WTC11 (cell line): Measurements from ENCODE around the gene PPP1R26.

Experiments used
- TEAD4 ChIP-seq: sonication (generic); formaldehyde crosslinking; IDR thresholded peaks from 2 replicates; pipeline ENCODE4 v1.8.0; 2022; ENCODE audit warnings: mild to moderate bottlenecking, missing genetic modification reagents
- TF ChIP-seq, protein P1 (sequence below): fragments of 200-600 bp; IDR thresholded peaks from 2 replicates; pipeline ENCODE4 v1.8.0; 2022; ENCODE audit warnings: antibody characterized with exemption

DNA sequence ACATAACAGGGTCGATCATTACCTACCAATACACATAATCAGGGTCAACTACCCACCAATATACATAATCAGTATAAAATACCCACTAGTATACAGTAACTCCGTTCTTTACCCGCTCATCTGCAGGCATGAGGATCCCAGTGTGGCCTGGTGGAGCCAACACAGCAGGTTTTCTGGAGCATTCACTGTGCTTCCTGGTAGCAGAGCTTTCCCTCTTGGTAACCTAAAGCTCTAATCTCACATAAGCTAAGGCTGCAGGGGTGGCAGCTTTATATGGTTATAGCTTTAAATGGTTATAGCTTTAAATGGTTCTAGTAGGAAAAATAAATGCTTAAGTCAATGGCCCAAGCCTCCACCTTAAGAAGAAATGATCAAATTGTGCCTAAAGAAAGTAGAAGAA lies 53.5 kb downstream of the PPP1R26 start:
- TF ChIP-seq, protein P1, sequence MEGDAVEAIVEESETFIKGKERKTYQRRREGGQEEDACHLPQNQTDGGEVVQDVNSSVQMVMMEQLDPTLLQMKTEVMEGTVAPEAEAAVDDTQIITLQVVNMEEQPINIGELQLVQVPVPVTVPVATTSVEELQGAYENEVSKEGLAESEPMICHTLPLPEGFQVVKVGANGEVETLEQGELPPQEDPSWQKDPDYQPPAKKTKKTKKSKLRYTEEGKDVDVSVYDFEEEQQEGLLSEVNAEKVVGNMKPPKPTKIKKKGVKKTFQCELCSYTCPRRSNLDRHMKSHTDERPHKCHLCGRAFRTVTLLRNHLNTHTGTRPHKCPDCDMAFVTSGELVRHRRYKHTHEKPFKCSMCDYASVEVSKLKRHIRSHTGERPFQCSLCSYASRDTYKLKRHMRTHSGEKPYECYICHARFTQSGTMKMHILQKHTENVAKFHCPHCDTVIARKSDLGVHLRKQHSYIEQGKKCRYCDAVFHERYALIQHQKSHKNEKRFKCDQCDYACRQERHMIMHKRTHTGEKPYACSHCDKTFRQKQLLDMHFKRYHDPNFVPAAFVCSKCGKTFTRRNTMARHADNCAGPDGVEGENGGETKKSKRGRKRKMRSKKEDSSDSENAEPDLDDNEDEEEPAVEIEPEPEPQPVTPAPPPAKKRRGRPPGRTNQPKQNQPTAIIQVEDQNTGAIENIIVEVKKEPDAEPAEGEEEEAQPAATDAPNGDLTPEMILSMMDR = no peak
- TF ChIP-seq TEAD4 = no peak
